Activated CD8-positive, alpha-beta T cell treated with anti-CD3 and anti-CD28 coated beads, Interleukin-2, amount 10 ng/mL, durations not matched to agents 7 days and 5 days (primary cell): ENCODE measurements around the gene EPB42. TPM values are rescaled to one million over a fixed set of nuclear protein-coding genes. Genes with fewer than 3 reads are reported as not detected.
"Not testable (repeated sequence)": the region's sequence is repeated elsewhere in the genome, so short reads cannot be mapped to it uniquely, and the experiment has no call there.

Source experiments
- ATAC-seq: fragments of 150-1000 bp; cut with Tn5 transposase; one replicate; pipeline ENCODE4 v1.10.0; 2021; ENCODE audit warnings: moderate library complexity
- CTCF ChIA-PET: fragments of 350-600 bp; sonication (Branson Sonifier 250); formaldehyde crosslinking; loops from one replicate; lab custom pipeline; 2021; ENCODE audit warnings: antibody characterized with exemption; lab: Charles Lee
- POLR2A ChIA-PET: fragments of 350-600 bp; sonication (Branson Sonifier 250); formaldehyde crosslinking; loops from one replicate; lab custom pipeline; 2021; ENCODE audit warnings: antibody characterized with exemption; lab: Charles Lee
- DNase-seq: peaks from one replicate; pipeline ENCODE4 v3.0.0-alpha.2; 2020
- H3K27ac Mint-ChIP-seq: one replicate; pipeline ENCODE4 v1.8.0; 2021; ENCODE audit warnings: mild to moderate bottlenecking, mixed read lengths
- H3K27me3 Mint-ChIP-seq: one replicate; pipeline ENCODE4 v1.8.0; 2021; ENCODE audit warnings: low read depth, mixed read lengths
- H3K36me3 Mint-ChIP-seq: one replicate; pipeline ENCODE4 v1.8.0; 2021; ENCODE audit warnings: low read depth, mixed read lengths
- H3K4me1 Mint-ChIP-seq: one replicate; pipeline ENCODE4 v1.8.0; 2021; ENCODE audit warnings: low read depth, mixed read lengths
- H3K4me3 Mint-ChIP-seq: one replicate; pipeline ENCODE4 v1.8.0; 2021; ENCODE audit warnings: mild to moderate bottlenecking, mixed read lengths
- H3K9me3 Mint-ChIP-seq: one replicate; pipeline ENCODE4 v1.8.0; 2022; ENCODE audit warnings: mixed read lengths; ENCODE audit not compliant: insufficient read depth
- total RNA-seq, 2 experiments: library from RNA; stranded (reverse); gene quantifications; one replicate each; pipeline ENCODE4 v1.2.3, GENCODE V29; 2021

The EPB42 gene
- total RNA-seq, 2 experiments from 2014 or later, result not detected

DNA sequence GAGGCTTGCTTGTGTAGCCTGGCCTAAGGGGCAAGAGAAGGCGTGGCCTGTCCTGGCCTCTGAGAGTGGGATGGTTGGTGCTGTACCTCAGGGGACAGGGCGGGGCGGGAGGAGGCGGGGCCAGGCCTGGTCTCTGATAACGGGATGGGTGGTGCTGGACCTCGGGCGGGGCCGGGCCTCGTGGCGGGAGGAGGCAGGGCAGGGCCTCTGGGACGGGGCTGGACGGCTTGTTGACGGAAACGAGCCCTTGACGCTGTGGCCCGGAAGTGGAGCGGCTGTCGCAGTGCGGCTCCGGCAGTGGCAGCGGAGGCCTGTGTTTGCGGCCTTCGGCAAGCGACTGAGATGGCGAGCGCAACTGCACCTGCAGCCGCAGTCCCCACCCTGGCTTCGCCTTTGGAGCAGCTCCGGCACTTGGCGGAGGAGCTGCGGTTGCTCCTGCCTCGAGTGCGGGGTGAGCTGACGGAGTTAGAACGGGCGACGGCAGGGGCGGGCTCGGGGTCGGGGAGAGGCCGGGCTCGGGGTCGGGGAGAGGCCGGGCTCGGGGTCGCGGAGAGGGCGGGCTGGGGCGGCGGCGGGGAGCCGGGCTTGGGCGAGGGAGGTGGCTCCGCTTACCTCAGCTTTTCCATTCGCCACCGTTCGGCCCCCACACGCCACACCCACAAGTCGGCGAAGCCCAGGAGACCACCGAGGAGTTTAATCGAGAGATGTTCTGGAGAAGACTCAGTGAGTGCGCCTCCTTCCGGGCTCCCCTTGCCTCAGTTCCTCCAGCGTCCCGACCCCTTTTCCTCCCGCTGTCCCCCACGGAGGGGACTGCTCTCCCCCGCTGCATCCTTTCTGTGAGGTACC, 35.4 kb downstream of the EPB42 start, which contains the start of gene CCNDBP1:
Gene CCNDBP1 (plus strand): TSS at position 247 of the 846 bp plus-strand sequence. CDS start 96 bp downstream, at position 343.
- no peaks in the 10 kb centered on the region for H3K9me3 Mint-ChIP-seq
- peak within 1 kb of the TSS; percentile 93 for H3K4me3 Mint-ChIP-seq
- DNase-seq (peak; percentile 95), ATAC-seq (peak; percentile 94)
- H3K4me1 Mint-ChIP-seq, result peaks cover 37% of the 10 kb centered on the region
- H3K27ac Mint-ChIP-seq, result peak within 1 kb of the TSS; percentile 96
- ChIA-PET POLR2A (interaction anchor here (1.1 kb wide), 1 partner anchor 10 kb away, joined by 5 read pairs; no protein-coding TSS in a partner anchor), CTCF (interaction anchor here (1.3 to 2.8 kb wide), 5 partner anchors 10 to 139 kb away, joined by 3 to 24 read pairs (median 4); no protein-coding TSS in a partner anchor)
- peaks cover 44% of the 10 kb centered on the region for H3K36me3 Mint-ChIP-seq
- H3K27me3 Mint-ChIP-seq, result no peaks in the 10 kb centered on the region

DNA sequence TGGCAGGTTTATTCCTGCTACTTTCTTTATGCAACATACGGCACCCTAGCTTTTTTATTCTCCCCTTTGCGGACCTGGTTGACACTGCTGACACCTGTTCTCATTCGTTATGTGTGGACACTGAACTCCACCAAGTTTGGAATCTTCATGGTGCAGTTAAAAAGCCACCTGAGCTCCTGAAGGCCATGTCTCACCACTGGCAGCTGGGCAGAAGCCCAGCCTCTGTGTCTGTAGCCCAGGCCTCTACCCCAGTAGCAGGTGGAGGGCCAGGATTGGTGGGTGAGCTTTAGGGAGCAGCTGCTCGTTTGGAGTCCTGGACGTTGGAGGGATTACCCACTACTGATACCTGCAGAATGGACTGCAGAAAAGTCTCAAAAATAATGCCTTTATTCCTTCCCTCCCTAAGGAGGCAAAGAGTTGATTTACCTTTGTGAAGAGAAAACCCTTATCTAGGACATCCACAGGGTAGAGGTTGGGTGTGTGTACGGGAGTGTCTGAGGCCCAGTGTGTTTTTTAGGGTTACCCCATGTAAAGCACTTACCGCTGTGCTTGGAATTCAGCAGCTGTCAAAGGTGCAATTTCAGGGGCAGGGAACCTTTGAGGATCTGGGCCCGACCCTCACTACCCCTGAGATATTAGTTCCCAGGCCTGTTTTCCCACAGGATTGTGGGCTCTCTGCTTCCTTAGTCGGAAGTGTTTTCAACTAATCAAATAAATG, 36.3 kb downstream of the EPB42 start:
- no peaks in the 10 kb centered on the region for H3K9me3 Mint-ChIP-seq
- H3K27ac Mint-ChIP-seq, result peak overlapping the region; percentile 96
- no peak for DNase-seq
- H3K4me1 Mint-ChIP-seq, result peaks cover 37% of the 10 kb centered on the region
- POLR2A ChIA-PET, result interaction anchor here (0.8 kb wide), 1 partner anchor 78 kb away, joined by 3 read pairs; no protein-coding TSS in a partner anchor
- ATAC-seq, result no peak
- peak overlapping the region; percentile 93 for H3K4me3 Mint-ChIP-seq
- peaks cover 41% of the 10 kb centered on the region for H3K36me3 Mint-ChIP-seq
- CTCF ChIA-PET, result interaction anchor here (1.3 to 2.8 kb wide), 4 partner anchors 18 to 138 kb away, joined by 3 to 24 read pairs (median 9); no protein-coding TSS in a partner anchor
- H3K27me3 Mint-ChIP-seq, result no peaks in the 10 kb centered on the region

DNA sequence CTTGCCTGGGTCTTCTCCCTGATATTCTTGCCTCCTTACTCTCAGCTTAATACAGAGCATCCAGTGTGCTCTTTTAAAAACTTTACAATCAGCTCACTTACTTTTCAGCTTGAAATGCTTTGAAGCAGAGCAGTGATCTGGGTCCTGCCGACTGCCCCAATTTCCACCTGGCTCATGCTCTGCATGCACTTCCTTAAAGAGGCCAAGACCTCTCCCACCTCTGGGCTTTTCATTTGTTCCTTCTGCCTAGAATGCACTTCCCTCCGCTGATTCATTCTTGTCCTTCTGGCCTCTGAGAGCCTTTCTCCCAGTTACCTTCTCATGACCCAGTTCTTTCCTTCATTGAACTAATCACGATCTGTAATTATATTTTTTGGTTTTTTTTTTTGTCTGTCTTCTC, 37.5 kb downstream of the EPB42 start:
- Mint-ChIP-seq H3K4me3 (no peak overlapping the region), H3K27ac (no peak overlapping the region), H3K27me3 (no peaks in the 10 kb centered on the region), H3K9me3 (no peaks in the 10 kb centered on the region), H3K36me3 (peaks cover 46% of the 10 kb centered on the region), H3K4me1 (peaks cover 30% of the 10 kb centered on the region)
- ChIA-PET POLR2A (no interaction called here), CTCF (interaction anchor here (1.0 to 2.2 kb wide), 3 partner anchors 20 to 43 kb away, joined by 4 to 14 read pairs (median 4); no protein-coding TSS in a partner anchor)
- ATAC-seq, result no peak
- DNase-seq, result no peak

DNA sequence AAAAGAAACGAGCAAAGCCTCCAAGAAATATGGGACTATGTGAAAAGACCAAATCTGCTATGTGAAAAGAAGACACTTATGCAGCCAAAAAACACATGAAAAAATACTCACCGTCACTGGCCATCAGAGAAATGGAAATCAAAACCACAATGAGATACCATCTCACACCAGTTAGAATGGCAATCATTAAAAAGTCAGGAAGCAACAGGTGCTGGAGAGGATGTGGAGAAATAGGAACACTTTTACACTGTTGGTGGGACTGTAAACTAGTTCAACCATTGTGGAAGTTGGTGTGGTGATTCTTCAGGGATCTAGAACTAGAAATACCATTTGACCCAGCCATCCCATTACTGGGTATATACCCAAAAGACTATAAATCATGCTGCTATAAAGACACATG, 43.7 kb downstream of the EPB42 start:
- DNase-seq, CTCF ChIA-PET, ATAC-seq, H3K4me1 Mint-ChIP-seq, POLR2A ChIA-PET, H3K9me3 Mint-ChIP-seq, H3K27ac Mint-ChIP-seq, H3K27me3 Mint-ChIP-seq, H3K4me3 Mint-ChIP-seq: not testable (repeated sequence)
- H3K36me3 Mint-ChIP-seq, result peaks cover 60% of the 10 kb centered on the region

DNA sequence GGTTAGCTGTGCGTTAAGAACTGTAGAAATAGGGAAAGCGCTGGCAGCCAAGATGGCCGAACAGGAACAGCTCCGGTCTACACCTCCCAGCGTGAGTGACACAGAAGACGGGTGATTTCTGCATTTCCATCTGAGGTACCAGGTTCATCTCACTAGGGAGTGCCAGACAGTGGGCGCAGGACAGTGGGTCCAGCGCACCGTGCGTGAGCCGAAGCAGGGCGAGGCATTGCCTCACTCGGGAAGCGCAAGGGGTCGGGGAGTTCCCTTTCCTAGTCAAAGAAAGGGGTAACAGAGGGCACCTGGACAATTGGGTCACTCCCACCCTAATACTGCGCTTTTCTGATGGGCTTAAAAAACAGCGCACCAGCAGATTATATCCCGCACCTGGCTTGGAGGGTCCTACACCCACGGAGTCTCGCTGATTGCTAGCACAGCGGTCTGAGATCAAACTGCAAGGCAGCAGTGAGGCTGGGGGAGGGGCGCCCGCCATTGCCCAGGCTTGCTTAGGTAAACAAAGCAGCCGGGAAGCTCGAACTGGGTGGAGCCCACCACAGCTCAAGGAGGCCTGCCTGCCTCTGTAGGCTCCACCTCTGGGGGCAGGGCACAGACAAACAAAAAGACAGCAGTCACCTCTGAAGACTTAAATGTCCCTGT, 45.0 kb downstream of the EPB42 start:
- H3K27me3 Mint-ChIP-seq, DNase-seq, H3K4me1 Mint-ChIP-seq, POLR2A ChIA-PET, H3K9me3 Mint-ChIP-seq, H3K4me3 Mint-ChIP-seq, H3K27ac Mint-ChIP-seq, ATAC-seq: not testable (repeated sequence)
- CTCF ChIA-PET, result interaction anchor here (1.1 kb wide), 1 partner anchor 11 kb away, joined by 5 read pairs; no protein-coding TSS in a partner anchor
- peaks cover 55% of the 10 kb centered on the region for H3K36me3 Mint-ChIP-seq

DNA sequence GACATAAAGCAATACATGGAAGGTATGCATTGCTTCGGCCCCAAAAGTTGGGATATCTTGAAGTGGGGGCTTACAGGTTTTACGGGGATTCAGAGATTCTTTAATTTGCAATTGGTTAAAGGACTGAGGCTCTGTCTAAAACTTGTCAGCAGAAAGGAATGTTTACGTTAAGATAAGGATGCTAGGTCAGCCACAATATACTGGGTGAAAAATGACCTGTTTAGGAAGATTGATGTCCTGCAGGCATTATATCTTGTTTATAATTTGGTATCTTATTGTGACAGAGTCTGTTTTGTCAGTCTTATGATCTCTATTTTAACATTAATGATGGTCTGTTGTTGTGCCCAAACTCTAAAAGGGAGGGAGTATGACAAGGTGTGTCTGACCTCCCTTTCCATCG, 50.9 kb downstream of the EPB42 start:
- CTCF ChIA-PET, result no interaction called here
- DNase-seq (no peak), ATAC-seq (no peak)
- Mint-ChIP-seq H3K27me3 (no peaks in the 10 kb centered on the region), H3K4me3 (no peak overlapping the region), H3K36me3 (peaks cover 56% of the 10 kb centered on the region), H3K4me1 (peaks cover 9% of the 10 kb centered on the region), H3K27ac (no peak overlapping the region), H3K9me3 (no peaks in the 10 kb centered on the region)
- POLR2A ChIA-PET, result no interaction called here

DNA sequence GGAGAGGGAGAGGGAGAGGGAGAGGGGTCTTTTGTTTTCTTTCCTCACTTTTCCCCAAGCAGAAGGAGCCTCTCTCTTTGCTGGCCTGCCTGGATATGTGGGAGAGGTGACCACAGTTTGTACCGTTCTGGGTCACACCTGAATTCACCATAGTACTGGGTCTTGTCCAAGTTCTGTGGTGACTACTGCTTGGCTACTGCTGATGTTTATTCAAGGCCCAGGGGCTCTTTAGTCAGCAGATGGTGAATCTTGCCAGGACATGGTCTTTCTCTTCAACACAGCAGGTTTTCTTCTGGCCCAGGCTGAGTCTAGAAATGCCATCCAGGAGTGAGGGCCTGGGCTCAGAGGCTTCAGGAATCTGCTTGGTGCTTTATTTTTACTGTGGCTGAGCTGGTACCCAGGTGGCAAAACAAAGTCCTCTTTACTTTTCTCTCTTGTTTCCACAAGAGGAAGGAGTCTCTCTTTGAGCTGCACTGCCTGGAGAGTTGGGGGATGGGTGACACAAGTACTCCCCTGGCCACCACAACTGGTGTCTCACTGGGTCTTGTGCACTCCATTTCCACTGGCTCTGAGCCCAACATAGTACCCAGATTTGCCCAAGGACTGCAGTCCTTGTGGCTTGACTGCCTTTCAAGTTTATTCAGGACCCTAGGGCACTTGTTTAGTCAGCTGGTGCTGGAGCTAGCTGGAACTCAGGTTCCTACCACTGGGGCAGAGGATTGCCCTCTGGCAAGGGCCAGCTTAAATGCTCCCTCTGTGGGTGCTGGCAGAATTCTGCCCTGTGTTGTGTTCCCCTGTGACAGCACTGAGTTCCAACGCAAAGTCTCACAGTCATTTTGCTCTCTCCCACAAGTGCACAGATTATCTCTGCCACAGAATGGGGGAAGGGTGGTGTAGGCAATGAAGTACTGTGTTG, 52.4 kb downstream of the EPB42 start:
- H3K27ac Mint-ChIP-seq, result peak overlapping the region; percentile 25
- POLR2A ChIA-PET, result no interaction called here
- H3K9me3 Mint-ChIP-seq, result no peaks in the 10 kb centered on the region
- peaks cover 51% of the 10 kb centered on the region for H3K36me3 Mint-ChIP-seq
- CTCF ChIA-PET, result no interaction called here
- no peaks in the 10 kb centered on the region for H3K27me3 Mint-ChIP-seq
- no peak for ATAC-seq
- no peak overlapping the region for H3K4me3 Mint-ChIP-seq
- DNase-seq, result no peak
- H3K4me1 Mint-ChIP-seq, result peaks cover 9% of the 10 kb centered on the region

DNA sequence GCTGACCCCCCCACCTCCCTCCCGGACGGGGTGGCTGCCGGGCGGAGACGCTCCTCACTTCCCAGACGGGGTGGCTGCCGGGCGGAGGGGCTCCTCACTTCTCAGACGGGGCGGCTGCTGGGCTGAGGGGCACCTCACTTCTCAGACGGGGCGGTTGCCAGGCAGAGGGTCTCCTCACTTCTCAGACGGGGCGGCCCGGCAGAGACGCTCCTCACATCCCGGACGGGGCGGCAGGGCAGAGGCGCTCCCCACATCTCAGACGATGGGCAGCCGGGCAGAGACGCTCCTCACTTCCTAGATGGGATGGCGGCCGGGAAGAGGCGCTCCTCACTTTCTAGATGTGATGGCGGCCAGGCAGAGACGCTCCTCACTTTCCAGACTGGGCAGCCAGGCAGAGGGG, 53.6 kb downstream of the EPB42 start:
- H3K27ac Mint-ChIP-seq, H3K9me3 Mint-ChIP-seq, H3K4me1 Mint-ChIP-seq, CTCF ChIA-PET, H3K4me3 Mint-ChIP-seq, H3K27me3 Mint-ChIP-seq, DNase-seq, POLR2A ChIA-PET, ATAC-seq: not testable (repeated sequence)
- H3K36me3 Mint-ChIP-seq, result peaks cover 44% of the 10 kb centered on the region

DNA sequence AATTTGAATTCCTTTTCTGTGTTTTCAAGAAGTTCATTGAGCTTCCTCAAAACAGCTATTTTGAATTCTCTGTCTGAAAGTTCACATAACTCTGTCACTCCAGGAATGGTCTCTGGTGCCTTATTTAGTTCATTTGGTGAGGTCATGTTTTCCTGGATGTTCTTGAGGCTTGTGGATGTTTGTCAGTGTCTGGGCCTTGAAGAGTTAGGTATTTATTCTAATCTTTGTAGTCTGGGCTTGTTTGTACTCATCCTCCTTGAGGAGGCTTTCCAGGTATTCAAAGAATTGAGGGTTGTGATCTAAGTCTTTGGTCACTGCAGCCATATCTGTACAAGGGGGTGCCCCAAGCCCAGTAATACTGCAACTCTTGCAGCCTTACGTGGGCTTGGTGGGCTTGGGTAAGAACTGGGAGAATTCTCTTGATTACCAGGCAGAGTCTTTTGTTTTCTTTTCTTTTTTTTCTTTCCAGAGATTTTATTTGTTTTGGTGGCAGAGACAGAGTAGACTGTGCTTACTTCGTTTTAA, 55.0 kb downstream of the EPB42 start:
- H3K4me3 Mint-ChIP-seq, result no peak overlapping the region
- peaks cover 43% of the 10 kb centered on the region for H3K36me3 Mint-ChIP-seq
- no peaks in the 10 kb centered on the region for H3K9me3 Mint-ChIP-seq
- H3K4me1 Mint-ChIP-seq, result peaks cover 9% of the 10 kb centered on the region
- ATAC-seq (no peak), DNase-seq (no peak)
- H3K27ac Mint-ChIP-seq, result peak overlapping the region; percentile 47
- POLR2A ChIA-PET, result interaction anchor here (0.7 kb wide), 1 partner anchor 27 kb away, joined by 5 read pairs; no protein-coding TSS in a partner anchor
- no peaks in the 10 kb centered on the region for H3K27me3 Mint-ChIP-seq
- CTCF ChIA-PET, result no interaction called here

DNA sequence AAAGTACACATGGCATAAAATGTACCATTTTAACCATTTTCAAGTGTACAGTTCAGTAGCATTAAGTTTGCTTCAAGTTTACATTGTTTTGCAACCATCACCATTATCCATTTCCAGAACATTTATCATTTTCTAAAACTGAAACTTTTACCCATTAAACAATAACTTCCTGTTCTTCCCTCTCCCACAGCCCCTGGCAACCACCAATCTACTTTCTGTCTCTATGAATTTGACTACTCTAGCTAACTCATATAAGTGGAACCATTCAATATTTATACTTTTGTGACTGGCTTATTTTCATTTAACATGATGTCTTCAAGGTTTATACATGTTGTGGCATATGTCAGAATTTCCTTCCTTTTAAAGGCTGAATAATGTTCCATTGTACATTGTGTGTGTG, 67.5 kb downstream of the EPB42 start:
- ChIA-PET POLR2A (no interaction called here), CTCF (no interaction called here)
- no peak for ATAC-seq

More for the DNA sequence above, 67.5 kb downstream of the EPB42 start:
- Mint-ChIP-seq H3K36me3 (peaks cover 58% of the 10 kb centered on the region), H3K27me3 (no peaks in the 10 kb centered on the region), H3K4me1 (peaks cover 26% of the 10 kb centered on the region), H3K27ac (no peak overlapping the region), H3K4me3 (no peak overlapping the region), H3K9me3 (no peaks in the 10 kb centered on the region)
- DNase-seq, result no peak
